ENCODE data around the gene COL6A5.

- TF ChIP-seq CTCF (IDR thresholded peaks at IDR 0.05) (no peak), POLR2A (IDR thresholded peaks at IDR 0.05) (no peak)
Measured at GRCh38 chr3:130470126-130470525, 124.7 kb downstream of the COL6A5 start.

Data from gastroesophageal sphincter (tissue), 3 donors.